ENCODE measurements around the gene FOXN1.
A peak's percentile ranks its signal among the peaks of the same experiment; 100 is the strongest.

Gene FOXN1

GRCh38 chr17:28478712-28479615 is 27.2 kb upstream of the FOXN1 start:
- DNase-seq (ENCODE audit: low spot score): no peak

DNA sequence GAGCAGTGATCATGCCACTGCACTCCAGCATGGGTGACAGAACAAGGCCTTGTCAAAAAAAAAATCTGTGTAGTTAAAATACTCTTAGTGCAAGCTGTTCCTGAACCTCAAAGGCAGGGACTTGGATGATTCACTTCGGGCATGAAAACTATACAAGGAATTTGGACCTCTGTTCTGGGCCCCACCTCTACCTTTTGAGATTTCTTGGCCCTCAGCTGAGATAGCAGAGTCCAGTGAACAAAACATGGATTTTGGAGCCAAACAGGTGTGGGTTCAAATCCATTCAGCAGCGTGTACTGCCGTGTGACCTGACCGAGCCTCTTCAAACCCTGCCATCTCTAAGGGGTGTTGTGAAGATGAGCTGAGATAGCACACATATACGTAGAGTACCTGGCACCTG is 25.9 kb upstream of the FOXN1 start:
- DNase-seq (ENCODE audit: low spot score): no peak

GRCh38 chr17:28480799-28481571 is 25.2 kb upstream of the FOXN1 start:
- DNase-seq (ENCODE audit: low spot score): no peak

- no peak for DNase-seq (ENCODE audit: low spot score)
Measured at GRCh38 chr17:28482551-28483199, 23.5 kb upstream of the FOXN1 start.

GRCh38 chr17:28484296-28484695 is 21.9 kb upstream of the FOXN1 start:
- no peak for DNase-seq (ENCODE audit: low spot score)

DNA sequence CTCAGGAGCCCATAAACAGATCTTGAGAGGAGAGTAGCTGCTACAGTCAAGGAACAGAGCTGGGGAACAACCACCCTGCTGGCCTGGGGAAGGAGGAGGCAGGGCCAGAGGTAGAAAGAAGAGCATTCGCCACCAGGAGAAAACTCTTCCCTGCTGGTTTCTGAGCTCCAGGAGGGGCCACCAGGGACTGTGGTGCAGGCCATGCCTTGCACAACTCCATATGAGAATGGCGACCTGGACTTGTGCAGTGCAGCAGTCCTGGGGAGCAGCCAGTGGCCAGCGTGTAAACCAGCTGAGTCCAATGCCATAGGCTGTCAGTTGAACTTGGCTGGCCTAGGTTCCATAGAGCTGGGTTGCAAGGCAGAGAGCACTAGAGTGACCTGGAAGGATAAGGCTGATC is 21.1 kb upstream of the FOXN1 start:
- DNase-seq (ENCODE audit: low spot score): no peak

- no peak for DNase-seq (ENCODE audit: low spot score)
Measured at GRCh38 chr17:28487881-28488532, 18.1 kb upstream of the FOXN1 start.

DNA sequence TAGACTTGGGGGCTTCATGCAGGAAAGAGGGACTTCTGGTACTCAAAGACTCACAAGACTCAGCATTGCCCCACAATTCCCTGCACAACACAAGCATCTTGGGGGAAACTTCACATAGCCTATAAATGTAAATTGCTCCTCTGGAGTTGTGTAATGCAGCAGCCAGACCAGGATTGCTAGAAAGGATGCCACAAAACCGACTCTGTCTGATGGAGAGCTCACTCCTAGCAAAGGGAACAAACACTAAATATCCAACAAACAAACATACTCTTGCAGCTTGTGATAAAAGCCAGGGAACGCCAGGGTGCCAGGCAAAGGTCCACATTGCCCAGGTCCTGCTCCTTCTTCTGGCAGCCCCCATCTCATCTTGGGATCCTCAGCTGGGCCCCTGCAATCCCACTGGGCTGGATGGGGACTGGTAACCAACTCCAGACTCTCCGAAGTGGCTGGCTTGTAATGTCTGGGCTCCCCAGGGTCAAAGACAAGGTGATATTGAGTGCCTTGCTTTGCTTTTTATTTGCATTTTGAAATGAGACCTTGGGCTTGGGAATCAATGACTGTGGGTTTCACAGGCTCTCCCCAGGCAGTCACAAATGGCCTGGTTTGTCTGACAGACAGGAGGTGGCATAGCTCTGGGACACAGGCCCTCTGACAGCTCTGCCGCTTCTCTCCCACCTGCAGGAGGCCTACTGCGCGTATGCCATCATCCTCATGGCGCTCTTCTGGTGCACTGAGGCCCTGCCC is 17.4 kb upstream of the FOXN1 start:
- DNase-seq (ENCODE audit: low spot score): no peak

GRCh38 chr17:28491286-28491685 is 14.9 kb upstream of the FOXN1 start:
- DNase-seq (ENCODE audit: low spot score): no peak

- DNase-seq (ENCODE audit: low spot score): no peak
Measured at GRCh38 chr17:28491860-28492259, 14.3 kb upstream of the FOXN1 start.

DNA sequence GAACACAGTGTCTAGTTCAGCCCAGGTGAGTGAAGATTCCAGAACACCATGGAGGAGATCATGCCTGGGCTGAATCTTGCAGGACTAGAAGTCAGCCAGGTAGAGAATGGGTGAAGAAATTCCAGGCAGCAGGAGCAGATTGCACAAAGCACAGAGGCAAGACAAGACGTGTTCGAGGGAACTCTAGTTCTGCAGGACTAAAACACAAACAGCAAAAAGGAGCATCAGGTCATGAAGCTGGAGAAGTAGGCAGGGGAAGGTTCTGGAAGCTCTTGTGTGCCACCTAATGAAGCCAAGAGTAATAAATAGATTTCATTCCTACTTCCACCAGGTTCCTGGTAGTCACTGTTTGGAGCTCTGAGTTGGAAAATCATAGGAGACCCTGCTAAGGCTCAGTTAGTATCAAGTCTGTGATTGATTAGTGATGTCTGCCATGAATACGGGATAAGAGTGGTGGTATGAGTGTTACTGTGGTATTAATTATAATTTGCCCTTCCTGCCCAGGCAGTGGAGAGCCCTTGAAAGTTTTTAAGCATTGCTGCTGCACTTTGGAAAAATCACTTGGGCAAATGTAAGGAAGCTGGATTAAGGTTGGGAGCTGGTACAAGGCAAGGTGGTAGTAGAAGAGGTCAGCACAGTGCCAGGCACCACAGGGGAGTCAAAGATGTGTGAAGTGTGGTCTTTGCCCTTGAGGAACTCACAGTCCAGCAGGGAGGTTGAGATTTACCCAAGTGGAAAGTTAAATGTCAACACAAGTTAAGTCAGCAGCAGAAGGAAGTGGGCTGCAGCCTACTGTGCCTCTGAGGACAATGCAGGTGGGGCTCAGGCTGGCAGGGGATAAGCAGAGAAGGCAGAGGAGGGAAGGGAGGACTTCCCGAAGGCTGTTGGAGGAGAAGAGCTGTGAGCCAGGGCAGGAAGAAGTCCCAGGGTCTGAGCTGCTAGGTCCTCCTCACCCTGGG is 13.5 kb upstream of the FOXN1 start:
- DNase-seq (ENCODE audit: low spot score): no peak

- no peak for DNase-seq (ENCODE audit: low spot score)
Measured at GRCh38 chr17:28493460-28493859, 12.7 kb upstream of the FOXN1 start.

DNA sequence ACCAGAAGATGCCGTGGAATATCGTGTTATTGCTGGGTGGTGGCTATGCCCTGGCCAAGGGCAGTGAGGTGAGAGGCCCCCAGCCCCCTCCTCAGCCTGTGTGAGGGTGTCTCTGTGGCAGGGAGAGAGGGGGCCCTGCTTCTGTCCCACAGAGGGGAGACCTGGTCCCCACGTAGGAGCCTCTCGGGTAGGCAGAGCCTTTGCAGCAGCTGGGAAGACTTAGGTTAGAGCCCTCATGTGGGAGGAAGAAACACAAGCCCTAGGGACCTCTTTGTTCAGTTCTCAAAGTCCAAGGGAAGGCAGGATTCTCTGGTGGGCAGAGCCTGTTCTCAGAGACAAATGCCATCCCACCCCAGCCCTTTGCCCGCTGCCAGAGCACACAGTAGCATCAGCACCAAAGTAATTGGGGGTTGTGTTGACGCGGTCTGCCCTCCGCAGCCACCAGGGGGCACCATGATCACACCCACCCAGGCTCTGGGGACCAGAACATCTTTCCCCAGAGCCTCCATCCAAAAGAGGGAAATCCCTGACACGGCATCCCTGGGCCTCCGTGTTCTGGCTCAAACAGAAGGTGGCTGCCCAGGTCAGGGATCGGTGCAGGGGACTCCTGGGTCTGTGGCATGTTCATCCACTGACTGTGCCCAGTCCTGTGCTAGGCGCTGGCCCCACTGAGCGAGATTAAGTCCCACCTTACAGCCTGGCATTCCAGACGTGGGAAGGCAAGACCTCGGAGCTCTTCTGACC is 11.5 kb upstream of the FOXN1 start:
- DNase-seq (ENCODE audit: low spot score): peak; percentile 71

DNA sequence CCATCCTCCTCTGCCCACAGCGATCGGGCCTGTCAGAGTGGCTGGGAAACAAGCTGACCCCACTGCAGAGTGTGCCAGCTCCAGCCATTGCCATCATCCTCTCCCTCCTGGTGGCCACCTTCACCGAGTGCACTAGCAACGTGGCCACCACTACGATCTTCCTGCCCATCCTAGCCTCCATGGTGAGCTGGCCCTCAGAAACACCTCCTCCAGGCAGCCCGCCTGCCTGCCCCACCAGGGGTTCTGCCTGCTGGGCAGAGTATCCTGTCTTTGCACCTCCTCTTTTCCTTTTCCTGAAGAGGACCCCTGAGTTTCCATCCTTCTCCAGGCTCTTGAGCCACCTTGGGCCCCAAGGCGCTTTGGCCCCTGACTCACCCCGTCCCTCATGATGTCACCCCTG is 10.5 kb upstream of the FOXN1 start:
- no peak for DNase-seq (ENCODE audit: low spot score)

DNA sequence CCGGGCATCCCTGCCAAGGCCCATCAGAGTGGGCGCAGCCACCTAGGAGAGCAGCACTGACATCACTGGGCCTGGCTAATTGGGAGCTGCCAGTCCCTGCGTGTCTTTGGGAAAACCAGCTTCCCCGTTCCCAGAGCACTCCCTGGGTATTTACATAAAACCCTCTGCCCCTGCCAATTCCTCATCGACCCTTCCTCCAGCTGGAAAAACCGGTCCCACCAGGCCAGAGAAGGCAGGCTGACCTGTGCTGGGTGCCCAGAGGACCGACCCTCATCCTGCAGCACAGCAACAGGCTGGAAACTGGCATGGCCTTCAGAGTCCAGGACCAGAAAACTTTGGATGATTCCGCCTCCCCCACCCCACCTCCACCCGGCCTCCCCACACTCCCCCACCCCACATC is 8.2 kb upstream of the FOXN1 start:
- no peak for DNase-seq (ENCODE audit: low spot score)

GRCh38 chr17:28498652-28499363 is 7.3 kb upstream of the FOXN1 start:
- DNase-seq (ENCODE audit: low spot score): no peak

GRCh38 chr17:28499364-28499664 is 6.8 kb upstream of the FOXN1 start:
- DNase-seq (ENCODE audit: low spot score): no peak

- DNase-seq (ENCODE audit: low spot score): no peak
Measured at GRCh38 chr17:28499684-28500357, 6.3 kb upstream of the FOXN1 start.

Data from CD4-positive, alpha-beta T cell treated with Interleukin-6 at 100 ng/mL for 8 hours (primary cell).